GM19395 (cell line): ENCODE data around the gene ATF6.

Experiments used
- ATAC-seq: cut with Tn5 transposase; IDR thresholded peaks from one replicate; pipeline ENCODE4 v1.9.1; 2021; ENCODE audit warnings: mild to moderate bottlenecking, moderate library complexity; ENCODE audit not compliant: unreplicated experiment

The ATF6 gene

GRCh38 chr1:161885003-161885402 lies 118.9 kb downstream of the ATF6 start:
- no peak for ATAC-seq

GRCh38 chr1:161885759-161886158 lies 119.6 kb downstream of the ATF6 start:
- ATAC-seq = no peak

- no peak for ATAC-seq
These were observed 120.5 kb downstream of the ATF6 start for GRCh38 chr1:161886589-161886988.

- no peak for ATAC-seq
These were observed 121.7 kb downstream of the ATF6 start for GRCh38 chr1:161887730-161888287.

GRCh38 chr1:161890574-161890973 lies 124.5 kb downstream of the ATF6 start:
- ATAC-seq = no peak

GRCh38 chr1:161899091-161899490 lies 133.0 kb downstream of the ATF6 start:
- no peak for ATAC-seq

GRCh38 chr1:161900160-161900559 lies 134.0 kb downstream of the ATF6 start:
- no peak for ATAC-seq

- no peak for ATAC-seq
These were observed 136.1 kb downstream of the ATF6 start for GRCh38 chr1:161902182-161902581.

- ATAC-seq = peak; percentile 67
These were observed 139.3 kb downstream of the ATF6 start for GRCh38 chr1:161905269-161905884.

- no peak for ATAC-seq
These were observed 141.1 kb downstream of the ATF6 start for GRCh38 chr1:161907265-161907664.

GRCh38 chr1:161908264-161908663 lies 142.1 kb downstream of the ATF6 start:
- ATAC-seq = no peak

- ATAC-seq = no peak
These were observed 144.5 kb downstream of the ATF6 start for GRCh38 chr1:161910604-161911003.

- ATAC-seq = no peak
These were observed 147.5 kb downstream of the ATF6 start for GRCh38 chr1:161913482-161914140.

- no peak for ATAC-seq
These were observed 148.5 kb downstream of the ATF6 start for GRCh38 chr1:161914595-161914994.

GRCh38 chr1:161915051-161915503 lies 149.0 kb downstream of the ATF6 start:
- peak; percentile 84 for ATAC-seq

- no peak for ATAC-seq
These were observed 149.9 kb downstream of the ATF6 start for GRCh38 chr1:161915978-161916377.

GRCh38 chr1:161919229-161919628 lies 153.1 kb downstream of the ATF6 start:
- no peak for ATAC-seq

- no peak for ATAC-seq
These were observed 155.4 kb downstream of the ATF6 start for GRCh38 chr1:161921491-161921890.

- no peak for ATAC-seq
These were observed 155.9 kb downstream of the ATF6 start for GRCh38 chr1:161921990-161922389.

GRCh38 chr1:161928056-161928455 lies 161.9 kb downstream of the ATF6 start:
- no peak for ATAC-seq

- no peak for ATAC-seq
These were observed 163.0 kb downstream of the ATF6 start for GRCh38 chr1:161929137-161929536.

- ATAC-seq = no peak
These were observed 163.9 kb downstream of the ATF6 start for GRCh38 chr1:161930064-161930463.
